GM19467 (cell line): Measurements from ENCODE around the gene AJUBA.
"Not testable (repeated sequence)": the region's sequence is repeated elsewhere in the genome, so short reads cannot be mapped to it uniquely, and the experiment has no call there.

Experiments
- ATAC-seq: cut with Tn5 transposase; IDR thresholded peaks from one replicate; pipeline ENCODE4 v1.9.1; 2021; ENCODE audit warnings: mild to moderate bottlenecking, moderate library complexity; ENCODE audit not compliant: unreplicated experiment

AJUBA gene

GRCh38 chr14:22952418-22952817 is 29.9 kb downstream of the AJUBA start:
- no peak for ATAC-seq

GRCh38 chr14:22951795-22952194 is 30.6 kb downstream of the AJUBA start:
- ATAC-seq = not testable (repeated sequence)

GRCh38 chr14:22945642-22946041 is 36.7 kb downstream of the AJUBA start:
- no peak for ATAC-seq

- ATAC-seq = no peak
Observed at GRCh38 chr14:22939684-22940083, 42.7 kb downstream of the AJUBA start.

- no peak for ATAC-seq
Observed at GRCh38 chr14:22935156-22935555, 47.2 kb downstream of the AJUBA start.

GRCh38 chr14:22932146-22932545 is 50.2 kb downstream of the AJUBA start:
- ATAC-seq = no peak

- no peak for ATAC-seq
Observed at GRCh38 chr14:22929961-22930364, 52.4 kb downstream of the AJUBA start.

- peak; percentile 91 for ATAC-seq
Observed at GRCh38 chr14:22929104-22929960, 53.0 kb downstream of the AJUBA start, which contains the start of gene PRMT5. Gene PRMT5, minus strand, starts transcription at chr14:22929376. Its CDS starts 15 bp downstream, at chr14:22929361.

- no peak for ATAC-seq
Observed at GRCh38 chr14:22928237-22929103, 53.9 kb downstream of the AJUBA start.

GRCh38 chr14:22926316-22926715 is 56.0 kb downstream of the AJUBA start:
- no peak for ATAC-seq

- no peak for ATAC-seq
Observed at GRCh38 chr14:22925513-22925912, 56.8 kb downstream of the AJUBA start.

- no peak for ATAC-seq
Observed at GRCh38 chr14:22923746-22924145, 58.6 kb downstream of the AJUBA start.

GRCh38 chr14:22922294-22922693 is 60.1 kb downstream of the AJUBA start:
- ATAC-seq = no peak
